Lower leg skin (tissue), 3 donors: ENCODE results near the gene DMXL1.

ENCODE experiments used
- POLR2A ChIP-seq, 2 donors: fragments of 450-650 bp; IDR thresholded peaks; one replicate each; pipeline ENCODE4 v1.6.1; 2016 to 2017; ENCODE audit warnings: antibody characterized with exemption in 2 of 2, mild to moderate bottlenecking in 1 of 2, moderate library complexity in 1 of 2
- TF ChIP-seq, protein P1 (sequence below), 3 donors: fragments of 450-650 bp; IDR thresholded peaks; one replicate each; pipeline ENCODE4 v1.5.1; 2016; ENCODE audit warnings: antibody characterized with exemption in 3 of 3, mild to moderate bottlenecking in 3 of 3, moderate library complexity in 2 of 3

- no peak for TF ChIP-seq POLR2A (IDR thresholded peaks at IDR 0.05)
- TF ChIP-seq, protein P1, sequence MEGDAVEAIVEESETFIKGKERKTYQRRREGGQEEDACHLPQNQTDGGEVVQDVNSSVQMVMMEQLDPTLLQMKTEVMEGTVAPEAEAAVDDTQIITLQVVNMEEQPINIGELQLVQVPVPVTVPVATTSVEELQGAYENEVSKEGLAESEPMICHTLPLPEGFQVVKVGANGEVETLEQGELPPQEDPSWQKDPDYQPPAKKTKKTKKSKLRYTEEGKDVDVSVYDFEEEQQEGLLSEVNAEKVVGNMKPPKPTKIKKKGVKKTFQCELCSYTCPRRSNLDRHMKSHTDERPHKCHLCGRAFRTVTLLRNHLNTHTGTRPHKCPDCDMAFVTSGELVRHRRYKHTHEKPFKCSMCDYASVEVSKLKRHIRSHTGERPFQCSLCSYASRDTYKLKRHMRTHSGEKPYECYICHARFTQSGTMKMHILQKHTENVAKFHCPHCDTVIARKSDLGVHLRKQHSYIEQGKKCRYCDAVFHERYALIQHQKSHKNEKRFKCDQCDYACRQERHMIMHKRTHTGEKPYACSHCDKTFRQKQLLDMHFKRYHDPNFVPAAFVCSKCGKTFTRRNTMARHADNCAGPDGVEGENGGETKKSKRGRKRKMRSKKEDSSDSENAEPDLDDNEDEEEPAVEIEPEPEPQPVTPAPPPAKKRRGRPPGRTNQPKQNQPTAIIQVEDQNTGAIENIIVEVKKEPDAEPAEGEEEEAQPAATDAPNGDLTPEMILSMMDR (IDR thresholded peaks at IDR 0.05) = no peak
Observed at GRCh38 chr5:119077444-119077843, 6.6 kb downstream of the DMXL1 start.
